ENCODE measurements around the gene HSPA12B. TPM values are rescaled to one million over a fixed set of nuclear protein-coding genes. Genes with fewer than 3 reads are reported as not detected.
A peak's percentile ranks its signal among the peaks of the same experiment; 100 is the strongest.
"Not testable (repeated sequence)": the region's sequence is repeated elsewhere in the genome, so short reads cannot be mapped to it uniquely, and the experiment has no call there.

Gene HSPA12B
- total RNA-seq, 1 experiment from 2014 or later: not detected

- peaks cover 20% of the 10 kb centered on the region for H3K36me3 ChIP-seq
- H3K27me3 ChIP-seq (replicated peaks); H3K27ac ChIP-seq; H3K4me3 ChIP-seq; DNase-seq (ENCODE audit: low read depth in 1 of 2, low spot score in 2 of 2); H3K9me3 ChIP-seq (replicated peaks): not testable (repeated sequence)
- peaks cover 25% of the 10 kb centered on the region for H3K4me1 ChIP-seq (replicated peaks)
These were observed 56.7 kb downstream of the HSPA12B start for GRCh38 chr20:3789201-3789600.

DNA sequence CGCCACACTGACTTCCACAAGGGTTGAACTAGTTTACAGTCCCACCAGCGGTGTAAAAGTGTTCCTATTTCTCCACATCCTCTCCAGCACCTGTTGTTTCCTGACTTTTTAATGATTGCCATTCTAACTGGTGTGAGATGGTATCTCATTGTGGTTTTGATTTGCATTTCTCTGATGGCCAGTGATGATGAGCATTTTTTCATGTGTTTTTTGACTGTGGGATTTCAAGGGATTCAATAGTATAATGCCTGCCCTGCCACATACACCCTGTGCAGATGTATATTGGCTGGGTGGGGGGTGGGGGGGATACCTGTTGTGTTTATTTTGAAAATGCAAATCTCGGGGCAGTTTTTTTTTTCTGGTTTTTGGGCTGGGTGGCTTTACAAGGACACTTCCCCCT is 61.7 kb downstream of the HSPA12B start:
- not testable (repeated sequence) for H3K27ac ChIP-seq; H3K4me3 ChIP-seq; H3K9me3 ChIP-seq (replicated peaks); H3K27me3 ChIP-seq (replicated peaks); DNase-seq (ENCODE audit: low read depth in 1 of 2, low spot score in 2 of 2)
- Histone ChIP-seq H3K36me3 (peaks cover 29% of the 10 kb centered on the region), H3K4me1 (replicated peaks) (peaks cover 36% of the 10 kb centered on the region)

GRCh38 chr20:3794701-3795420 is 62.4 kb downstream of the HSPA12B start:
- Histone ChIP-seq H3K4me3 (peak overlapping the region; percentile 56), H3K9me3 (replicated peaks) (no peaks in the 10 kb centered on the region), H3K27me3 (replicated peaks) (no peaks in the 10 kb centered on the region), H3K27ac (peak overlapping the region; percentile 97; the same call in 1 of the 2 replicates), H3K4me1 (replicated peaks) (peaks cover 37% of the 10 kb centered on the region), H3K36me3 (peaks cover 36% of the 10 kb centered on the region)
- peak in 1 of 2 experiments; percentile 40 for DNase-seq (ENCODE audit: low read depth in 1 of 2, low spot score in 2 of 2)

DNA sequence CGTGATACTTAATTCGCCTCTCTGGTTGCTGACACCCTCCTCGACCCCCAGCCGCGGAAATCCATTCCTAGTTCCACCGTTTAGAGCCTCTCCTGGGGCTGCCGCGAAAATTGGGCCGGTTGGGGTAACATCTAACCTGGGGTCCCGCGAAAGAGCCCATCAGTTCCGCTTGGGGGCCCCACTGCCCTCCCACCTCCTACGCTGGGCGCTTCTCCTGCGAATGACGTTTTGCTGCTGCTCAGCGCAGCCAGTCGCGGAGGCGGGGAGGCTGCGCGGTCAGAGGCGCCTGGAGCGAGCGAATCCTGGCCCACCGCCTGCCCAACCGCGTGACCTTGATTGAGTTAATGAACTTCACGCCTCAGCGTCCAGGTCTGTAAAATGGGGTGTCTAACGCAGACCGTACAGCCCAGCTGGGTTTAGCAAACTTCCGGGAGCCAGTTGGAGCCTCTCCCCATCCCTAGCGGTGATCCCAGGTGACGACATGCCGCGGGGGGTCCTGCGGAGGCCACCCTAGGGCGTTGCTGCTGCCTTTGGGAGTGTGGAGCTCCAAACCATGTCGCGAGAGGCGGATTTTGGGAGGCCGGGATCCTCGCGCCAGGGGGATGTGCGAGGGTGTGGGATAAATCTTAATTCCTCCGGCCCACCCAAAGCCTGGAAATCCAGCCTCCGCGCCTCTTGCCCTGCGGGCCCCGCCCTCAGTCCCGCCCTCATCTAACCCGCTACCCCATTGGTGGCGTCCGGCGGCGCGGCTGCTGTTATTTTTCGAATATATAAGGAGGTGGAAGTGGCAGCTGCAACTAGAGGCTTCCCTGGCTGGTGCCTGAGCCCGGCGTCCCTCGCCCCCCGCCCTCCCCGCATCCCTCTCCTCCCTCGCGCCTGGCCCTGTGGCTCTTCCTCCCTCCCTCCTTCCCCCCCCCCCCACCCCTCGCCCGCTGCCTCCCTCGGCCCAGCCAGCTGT is 63.3 kb downstream of the HSPA12B start, which contains the start of gene CDC25B:
TSS of gene CDC25B (plus strand) at position 800 of the 958 bp plus-strand sequence. CDS start 222 bp downstream, outside the sequence.
- Histone ChIP-seq H3K4me1 (replicated peaks) (peaks cover 37% of the 10 kb centered on the region), H3K4me3 (peak within 1 kb of the TSS; percentile 56), H3K27ac (peak within 1 kb of the TSS; percentile 97), H3K36me3 (peaks cover 45% of the 10 kb centered on the region), H3K27me3 (replicated peaks) (no peaks in the 10 kb centered on the region), H3K9me3 (replicated peaks) (no peaks in the 10 kb centered on the region)
- DNase-seq (ENCODE audit: low read depth in 1 of 2, low spot score in 2 of 2): peak; percentile 95 to 97

- Histone ChIP-seq H3K9me3 (replicated peaks) (no peaks in the 10 kb centered on the region), H3K27me3 (replicated peaks) (no peaks in the 10 kb centered on the region)
- peak in 1 of 2 experiments; percentile 43 for DNase-seq (ENCODE audit: low read depth in 1 of 2, low spot score in 2 of 2)
These were observed 64.2 kb downstream of the HSPA12B start for GRCh38 chr20:3796477-3797225.

DNA sequence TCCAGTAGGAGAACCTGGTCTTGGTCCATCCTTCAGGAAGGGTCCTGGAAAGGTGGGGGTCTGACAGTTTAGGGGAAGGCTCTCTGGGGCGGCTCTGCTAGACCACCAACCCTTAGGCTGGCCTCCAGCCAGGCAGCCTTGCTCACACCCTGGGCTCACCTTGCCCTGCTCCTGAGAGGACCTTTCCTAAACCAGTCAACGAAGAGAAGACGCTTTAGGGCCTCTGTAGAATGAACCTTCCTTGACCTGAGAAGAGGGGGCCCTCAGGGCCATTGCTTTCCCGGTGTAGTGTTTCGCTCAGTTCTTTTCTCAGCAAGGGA is 64.7 kb downstream of the HSPA12B start:
- Histone ChIP-seq H3K9me3 (replicated peaks) (no peaks in the 10 kb centered on the region), H3K36me3 (peaks cover 59% of the 10 kb centered on the region), H3K27ac (peak overlapping the region; percentile 76), H3K4me1 (replicated peaks) (peaks cover 37% of the 10 kb centered on the region), H3K4me3 (peak overlapping the region; percentile 56), H3K27me3 (replicated peaks) (no peaks in the 10 kb centered on the region)
- DNase-seq (ENCODE audit: low read depth in 1 of 2, low spot score in 2 of 2): no peak

More at GRCh38 chr20:3796477-3797225, 64.2 kb downstream of the HSPA12B start:
- peaks cover 54% of the 10 kb centered on the region for H3K36me3 ChIP-seq
- peak overlapping the region; percentile 76 for H3K27ac ChIP-seq
- H3K4me1 ChIP-seq (replicated peaks): peaks cover 37% of the 10 kb centered on the region
- peak overlapping the region; percentile 56 for H3K4me3 ChIP-seq

- Histone ChIP-seq H3K4me1 (replicated peaks) (peaks cover 37% of the 10 kb centered on the region), H3K9me3 (replicated peaks) (no peaks in the 10 kb centered on the region), H3K4me3 (peak overlapping the region; percentile 56), H3K27ac (peak overlapping the region; percentile 76), H3K36me3 (peaks cover 65% of the 10 kb centered on the region), H3K27me3 (replicated peaks) (no peaks in the 10 kb centered on the region)
- DNase-seq (ENCODE audit: low read depth in 1 of 2, low spot score in 2 of 2): peak in 1 of 2 experiments; percentile 62
These were observed 65.3 kb downstream of the HSPA12B start for GRCh38 chr20:3797592-3798372.

- DNase-seq (ENCODE audit: low read depth in 1 of 2, low spot score in 2 of 2): no peak
- H3K27ac ChIP-seq: no peak overlapping the region
- no peak overlapping the region for H3K4me3 ChIP-seq
- H3K36me3 ChIP-seq: peaks cover 71% of the 10 kb centered on the region
- H3K27me3 ChIP-seq (replicated peaks): no peaks in the 10 kb centered on the region
- H3K4me1 ChIP-seq (replicated peaks): peaks cover 37% of the 10 kb centered on the region
- H3K9me3 ChIP-seq (replicated peaks): no peaks in the 10 kb centered on the region
These were observed 65.9 kb downstream of the HSPA12B start for GRCh38 chr20:3798373-3798768.

- Histone ChIP-seq H3K4me1 (replicated peaks) (peaks cover 37% of the 10 kb centered on the region), H3K4me3 (no peak overlapping the region)
These were observed 66.4 kb downstream of the HSPA12B start for GRCh38 chr20:3798908-3799248.

GRCh38 chr20:3800256-3800877 is 67.9 kb downstream of the HSPA12B start:
- Histone ChIP-seq H3K9me3 (replicated peaks) (no peaks in the 10 kb centered on the region), H3K4me3 (no peak overlapping the region), H3K36me3 (peaks cover 91% of the 10 kb centered on the region), H3K27me3 (replicated peaks) (no peaks in the 10 kb centered on the region), H3K27ac (no peak overlapping the region), H3K4me1 (replicated peaks) (peaks cover 38% of the 10 kb centered on the region)
- DNase-seq (ENCODE audit: low read depth in 1 of 2, low spot score in 2 of 2): no peak

More at GRCh38 chr20:3798908-3799248, 66.4 kb downstream of the HSPA12B start:
- Histone ChIP-seq H3K27ac (no peak overlapping the region), H3K36me3 (peaks cover 76% of the 10 kb centered on the region), H3K9me3 (replicated peaks) (no peaks in the 10 kb centered on the region), H3K27me3 (replicated peaks) (no peaks in the 10 kb centered on the region)
- no peak for DNase-seq (ENCODE audit: low read depth in 1 of 2, low spot score in 2 of 2)

DNA sequence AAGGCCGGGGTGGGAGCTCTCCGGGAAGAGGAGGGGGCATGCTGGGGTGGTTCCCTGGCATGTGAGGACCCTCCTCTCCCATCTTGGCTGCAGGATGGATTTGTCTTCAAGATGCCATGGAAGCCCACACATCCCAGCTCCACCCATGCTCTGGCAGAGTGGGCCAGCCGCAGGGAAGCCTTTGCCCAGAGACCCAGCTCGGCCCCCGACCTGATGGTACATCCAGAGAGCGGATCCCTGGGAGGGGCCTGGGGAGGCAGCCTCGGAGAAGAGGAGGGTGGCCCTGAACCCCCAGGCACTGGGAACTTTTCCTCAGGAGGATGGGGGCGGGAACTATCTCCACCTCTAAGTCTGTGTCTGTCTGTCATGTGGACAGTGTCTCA is 68.4 kb downstream of the HSPA12B start:
- H3K36me3 ChIP-seq: peaks cover 93% of the 10 kb centered on the region
- peaks cover 39% of the 10 kb centered on the region for H3K4me1 ChIP-seq (replicated peaks)
- no peak overlapping the region for H3K27ac ChIP-seq
- H3K27me3 ChIP-seq (replicated peaks): no peaks in the 10 kb centered on the region
- no peak overlapping the region for H3K4me3 ChIP-seq
- no peaks in the 10 kb centered on the region for H3K9me3 ChIP-seq (replicated peaks)
- DNase-seq (ENCODE audit: low read depth in 1 of 2, low spot score in 2 of 2): no peak

GRCh38 chr20:3801299-3801698 is 68.8 kb downstream of the HSPA12B start:
- H3K4me1 ChIP-seq (replicated peaks): peaks cover 43% of the 10 kb centered on the region
- H3K36me3 ChIP-seq: peaks cover 97% of the 10 kb centered on the region
- no peak overlapping the region for H3K27ac ChIP-seq
- H3K27me3 ChIP-seq (replicated peaks): no peaks in the 10 kb centered on the region
- no peaks in the 10 kb centered on the region for H3K9me3 ChIP-seq (replicated peaks)
- H3K4me3 ChIP-seq: no peak overlapping the region
- no peak for DNase-seq (ENCODE audit: low read depth in 1 of 2, low spot score in 2 of 2)

Data from SJSA1 (cell line).